Stimulated activated CD4-positive, alpha-beta T cell treated with anti-CD3 and anti-CD28 coated beads, Interleukin-4, amount 100 ng/mL, for 24 hours (primary cell): ENCODE results near the gene GABBR2.
"Not testable (repeated sequence)": the region's sequence is repeated elsewhere in the genome, so short reads cannot be mapped to it uniquely, and the experiment has no call there.

Experiments
- DNase-seq: peaks from one replicate; pipeline ENCODE4 v3.0.0-alpha.2; 2020

Gene GABBR2

DNA sequence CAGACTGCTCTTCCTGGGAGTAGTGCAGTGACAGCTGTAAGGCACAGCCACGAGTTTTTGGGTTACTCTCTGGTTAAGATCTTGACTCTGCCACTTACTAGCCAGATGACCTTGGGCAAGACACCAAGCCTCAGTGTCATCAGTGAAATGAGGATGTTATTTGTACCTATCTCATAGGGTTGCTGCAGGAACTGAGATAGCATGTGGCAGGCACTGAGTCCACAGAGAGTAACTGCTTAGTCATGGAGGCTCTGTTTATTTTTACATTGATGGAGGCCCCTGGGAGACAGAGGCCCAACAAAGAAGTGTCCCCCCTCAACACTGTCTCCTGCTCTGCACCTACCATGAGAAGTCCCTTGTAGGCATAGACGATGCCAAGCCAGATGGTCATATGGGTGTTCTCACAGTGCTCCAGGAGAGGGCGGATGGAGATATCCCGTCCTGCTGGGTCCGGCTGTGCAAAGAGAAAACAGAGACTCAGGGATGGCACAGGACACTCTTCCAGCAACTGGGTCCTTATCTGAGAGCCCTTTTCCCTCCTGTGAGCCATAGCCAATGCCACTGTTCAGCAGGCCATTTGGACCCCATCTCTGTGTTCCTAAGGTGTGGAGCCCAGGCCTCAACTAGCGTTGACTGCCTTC is 397.9 kb downstream of the GABBR2 start:
- no peak for DNase-seq

DNA sequence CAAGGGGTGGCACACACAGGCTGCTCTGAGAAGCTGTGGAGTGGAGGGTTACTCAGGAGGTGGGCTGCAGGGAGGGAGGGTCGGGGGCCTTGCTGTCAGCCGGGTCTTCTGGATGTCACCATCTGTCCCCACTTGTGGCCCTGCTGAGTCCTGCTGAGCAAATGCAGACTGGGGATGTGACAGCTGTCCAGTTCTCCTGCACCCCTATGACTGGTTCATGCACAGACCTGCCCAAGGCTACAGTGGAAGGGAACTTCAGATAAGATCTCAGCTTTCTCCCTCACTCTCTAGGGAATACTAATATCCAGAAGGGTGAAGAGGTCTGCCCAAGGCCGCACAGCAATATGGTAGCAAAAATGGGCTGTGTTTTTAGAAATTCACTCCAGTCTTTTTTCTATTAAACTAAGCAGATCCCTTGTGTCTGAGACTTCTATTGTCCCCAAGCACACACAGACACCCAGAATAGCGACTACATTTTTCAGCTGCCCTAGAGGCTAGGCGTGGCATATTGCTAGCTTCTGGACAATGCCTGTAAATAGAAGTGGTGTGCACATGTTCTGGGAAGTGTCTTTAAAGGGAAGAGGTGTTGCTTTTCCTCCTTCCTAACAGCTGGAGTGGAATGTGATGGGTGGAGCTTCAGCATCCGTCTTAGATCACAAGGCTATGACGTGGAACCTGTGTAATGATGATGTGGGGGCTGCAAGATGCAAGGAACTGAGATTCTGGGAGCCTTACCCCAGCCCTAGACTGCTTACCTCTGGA is 402.2 kb downstream of the GABBR2 start:
- DNase-seq, result no peak

DNA sequence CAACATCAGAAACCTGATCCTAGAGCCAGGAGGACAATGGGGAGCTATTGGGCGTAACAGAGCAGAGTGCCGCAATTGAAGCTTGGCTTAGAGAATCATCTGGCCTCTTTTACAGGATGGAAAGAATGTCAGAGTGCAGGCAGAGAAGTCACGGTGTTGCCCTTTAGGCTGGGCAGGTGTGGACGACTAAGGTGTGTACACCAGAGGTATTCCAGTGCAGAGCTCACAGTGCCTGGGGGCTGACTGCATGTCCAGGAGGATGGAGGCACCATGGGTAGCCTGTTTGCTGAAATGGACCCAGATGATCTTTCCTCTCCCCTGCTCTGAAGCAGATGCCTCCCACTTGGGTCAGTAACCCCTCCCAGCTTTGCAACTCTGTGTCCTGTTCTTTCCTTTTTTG is 404.4 kb downstream of the GABBR2 start:
- DNase-seq, result no peak

DNA sequence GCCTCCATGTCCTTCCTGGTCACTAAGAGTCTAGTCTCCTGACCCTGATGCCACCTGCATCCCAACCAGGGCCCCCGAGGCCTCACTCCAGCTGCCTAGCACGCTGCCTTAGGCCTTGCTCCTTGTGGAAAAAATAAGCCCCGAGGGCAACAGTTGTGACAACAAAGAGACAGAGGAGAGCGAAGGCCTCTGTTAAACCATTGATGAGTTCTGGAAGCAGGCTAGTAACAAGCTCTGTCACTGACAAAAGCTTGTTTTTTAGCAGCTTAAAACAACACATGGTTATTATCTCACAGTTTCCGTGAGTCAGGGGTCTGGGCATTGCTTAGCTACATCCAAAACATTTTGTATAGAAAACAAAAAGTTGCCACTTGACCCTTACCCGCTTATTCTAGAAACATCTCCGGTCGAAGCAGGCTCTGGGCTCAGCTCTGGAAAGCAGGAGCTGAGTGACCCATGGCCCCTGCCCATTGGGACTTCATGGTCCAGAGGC is 405.1 kb downstream of the GABBR2 start:
- no peak for DNase-seq

DNA sequence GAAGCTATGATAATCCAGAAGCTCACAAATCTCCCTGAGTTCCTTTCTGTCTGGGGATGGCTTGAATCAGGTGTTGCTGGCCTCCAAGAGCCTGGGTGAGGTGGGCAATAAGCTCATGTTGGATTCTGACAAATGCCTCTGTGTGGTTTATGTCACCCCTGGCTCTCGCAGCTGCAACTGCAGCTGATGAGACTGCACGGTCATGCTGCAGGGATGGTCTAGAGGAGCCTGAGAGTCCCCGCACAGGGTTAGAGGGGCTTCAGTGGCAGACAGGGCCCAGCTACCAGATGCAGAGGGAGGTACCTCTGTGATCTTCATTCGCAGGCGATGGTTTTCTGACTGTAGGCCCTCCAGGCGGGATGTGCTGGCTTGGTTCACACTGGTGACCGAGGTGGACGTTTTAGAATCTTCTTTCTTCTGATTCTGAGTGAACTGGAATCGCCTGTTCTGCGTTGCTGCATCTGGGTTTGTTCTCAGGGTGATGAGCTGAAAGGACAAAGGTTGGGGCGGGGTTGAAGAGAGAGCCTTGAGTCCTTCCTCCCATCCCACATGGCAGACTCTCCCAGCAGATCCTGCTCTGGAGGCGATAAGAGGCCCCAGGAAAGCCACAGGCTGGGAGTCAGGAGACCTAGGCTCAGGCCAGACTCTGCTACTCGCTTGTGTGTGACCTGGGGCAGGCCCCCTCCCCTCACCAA is 405.6 kb downstream of the GABBR2 start:
- no peak for DNase-seq

DNA sequence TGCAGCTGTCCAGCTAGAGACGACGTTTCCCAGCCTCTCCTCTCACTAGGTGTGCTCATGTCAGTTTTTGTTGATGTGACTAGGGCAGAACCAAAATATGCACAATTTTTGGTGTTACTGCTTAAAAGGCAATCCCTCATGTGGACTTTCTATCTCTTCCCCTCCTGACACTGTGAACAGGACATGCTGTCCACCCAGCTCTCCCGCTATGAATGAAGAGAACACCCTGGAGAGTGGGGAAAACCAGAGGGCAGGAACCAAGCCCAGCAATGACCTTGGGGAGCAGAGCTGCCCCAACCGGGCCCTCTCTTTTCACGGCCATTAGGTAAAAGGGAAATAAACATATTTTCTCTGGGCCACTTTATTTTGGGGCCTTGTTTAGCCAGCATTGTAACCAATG is 406.6 kb downstream of the GABBR2 start:
- no peak for DNase-seq

DNA sequence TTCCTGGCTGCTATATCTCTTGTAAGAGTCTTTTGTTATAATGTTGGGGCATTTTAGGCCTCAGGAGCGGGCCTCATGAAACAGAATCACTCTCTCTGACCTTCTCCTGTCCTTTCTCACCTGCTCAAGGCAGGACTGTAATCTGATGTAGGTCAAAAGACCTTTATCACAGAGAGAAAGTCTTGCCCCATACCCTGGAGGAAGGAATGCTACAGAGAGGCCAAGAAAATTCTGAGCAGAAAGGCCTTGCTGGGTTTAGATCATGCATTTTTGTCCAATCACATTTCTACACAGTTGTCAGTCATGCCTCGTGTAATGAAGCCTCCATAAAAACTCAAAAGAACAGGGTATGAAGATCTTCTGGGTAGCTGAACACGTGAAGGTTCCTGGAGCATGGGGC is 408.1 kb downstream of the GABBR2 start:
- DNase-seq, result no peak

DNA sequence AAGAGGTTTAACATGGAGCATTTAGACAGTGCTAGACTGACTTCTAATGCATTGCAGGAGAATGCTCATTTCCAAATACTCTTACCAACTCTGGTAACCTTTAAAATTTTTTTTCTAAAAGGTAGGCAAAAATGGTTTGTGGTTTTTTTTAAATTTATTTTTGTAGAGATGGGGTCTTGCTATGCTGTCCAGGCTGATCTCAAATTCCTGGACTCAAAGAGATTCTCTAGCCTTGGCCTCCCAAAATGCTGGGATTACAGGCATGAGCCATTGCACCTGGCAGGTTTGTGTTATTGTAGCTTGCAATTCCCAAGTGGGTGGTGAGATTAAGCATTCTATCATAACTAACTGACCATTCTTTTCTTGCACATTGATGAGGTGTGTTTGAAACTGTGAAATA is 410.3 kb downstream of the GABBR2 start:
- DNase-seq, result no peak

DNA sequence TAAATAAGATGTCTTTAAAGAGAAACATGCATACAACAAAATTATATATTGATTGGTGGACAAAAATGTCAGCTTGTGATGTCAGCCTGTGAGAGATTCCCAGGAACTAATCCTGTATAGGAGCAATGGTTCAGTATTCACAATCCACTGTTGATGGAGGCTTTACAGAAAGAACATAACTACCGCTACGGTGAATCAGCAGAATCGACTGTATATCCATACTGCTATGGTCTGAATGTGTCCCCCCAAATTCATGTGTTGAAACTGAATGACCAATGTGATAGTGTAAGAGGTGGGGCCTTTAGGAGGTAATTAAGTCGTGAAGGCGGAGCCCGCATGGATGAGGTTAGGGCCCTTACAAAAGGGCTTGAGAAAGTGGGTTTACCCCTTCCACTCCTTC is 412.9 kb downstream of the GABBR2 start:
- DNase-seq, result no peak

DNA sequence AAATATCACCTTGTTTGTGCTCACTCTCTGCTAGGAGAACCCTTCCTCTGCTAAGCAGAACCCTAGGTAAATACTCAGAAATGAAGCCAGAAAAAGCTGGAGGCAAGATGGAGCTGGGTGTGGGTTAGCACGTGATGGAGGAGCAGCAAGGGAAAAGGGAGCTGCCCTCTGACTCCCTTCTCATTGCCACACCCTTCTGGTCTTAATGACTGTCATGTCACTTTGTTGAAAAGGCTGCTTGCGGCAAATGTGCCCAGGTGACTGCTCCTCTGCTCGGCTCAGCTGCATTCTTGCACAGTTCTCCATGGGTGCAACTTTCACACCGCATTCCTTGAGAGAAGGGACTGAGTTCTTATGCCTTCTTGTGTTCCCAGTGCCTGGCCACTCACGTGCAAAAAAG is 416.9 kb downstream of the GABBR2 start:
- DNase-seq, result no peak

DNA sequence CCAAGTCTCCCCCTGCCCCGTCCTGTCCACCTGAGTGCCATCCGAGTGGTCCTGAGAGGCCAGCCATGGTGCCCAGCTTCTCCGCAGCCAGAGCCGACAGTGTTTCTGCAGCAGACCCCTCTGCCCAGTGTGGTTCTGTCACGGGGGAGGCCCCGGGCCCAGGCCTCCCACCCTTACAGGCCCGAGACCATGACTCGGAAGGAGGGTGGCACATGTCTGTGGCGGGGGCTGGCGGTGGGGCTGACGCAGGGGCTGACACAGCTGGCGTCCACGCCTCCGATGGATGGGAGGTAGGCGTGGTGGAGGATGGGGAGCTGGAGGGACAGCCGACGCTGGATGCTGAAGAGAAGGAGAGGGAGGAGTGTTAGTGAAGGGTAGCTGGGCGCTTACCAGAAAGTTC is 418.3 kb downstream of the GABBR2 start:
- no peak for DNase-seq

DNA sequence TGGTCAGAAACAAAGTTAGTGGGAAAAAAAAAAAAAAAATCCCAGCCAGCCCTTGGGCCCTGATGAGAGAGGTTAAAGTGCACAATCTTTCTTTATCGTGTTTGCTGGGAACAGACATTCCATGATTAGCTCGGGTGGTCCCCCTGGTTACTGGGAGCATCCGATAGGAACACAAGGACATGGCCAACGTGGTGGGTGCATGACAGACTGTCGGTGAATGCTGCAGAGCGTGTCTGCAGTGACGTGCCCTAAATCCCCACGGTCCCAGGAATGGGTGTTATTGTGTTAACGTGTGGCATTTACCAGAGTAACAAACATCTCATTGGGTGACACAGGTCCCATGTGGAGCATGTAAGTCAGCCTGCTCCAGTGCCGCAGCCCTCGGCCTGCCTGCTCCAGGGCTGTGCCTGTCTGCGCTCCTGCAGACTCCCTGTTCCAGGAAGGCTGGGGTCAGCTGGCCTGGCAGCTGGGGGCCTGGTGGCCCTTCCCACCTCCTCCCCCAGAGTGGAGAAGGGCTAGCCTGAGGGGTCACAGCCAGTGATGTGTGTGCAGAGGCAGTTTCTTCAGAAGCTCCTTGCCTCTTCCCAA is 419.0 kb downstream of the GABBR2 start:
- DNase-seq, result no peak

DNA sequence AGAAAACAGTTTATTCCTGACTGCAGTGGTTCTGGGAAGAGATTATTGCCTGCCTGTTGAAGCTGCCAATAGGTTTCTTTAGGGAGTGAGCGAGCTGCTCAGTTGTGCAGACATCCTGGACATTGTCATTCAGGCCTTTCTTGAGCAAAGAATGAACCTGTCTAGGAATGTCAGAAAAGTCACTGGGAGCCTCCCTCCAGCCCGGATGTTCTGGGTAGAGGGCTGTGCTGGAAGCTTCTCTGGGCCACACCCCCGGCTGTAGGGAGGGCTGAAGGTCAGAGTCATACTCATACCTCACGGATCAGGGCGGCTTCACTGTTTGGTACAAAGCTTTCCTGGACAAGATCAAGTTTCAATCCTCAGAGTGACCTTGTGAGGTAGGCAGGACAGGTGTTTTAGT is 419.9 kb downstream of the GABBR2 start:
- no peak for DNase-seq

DNA sequence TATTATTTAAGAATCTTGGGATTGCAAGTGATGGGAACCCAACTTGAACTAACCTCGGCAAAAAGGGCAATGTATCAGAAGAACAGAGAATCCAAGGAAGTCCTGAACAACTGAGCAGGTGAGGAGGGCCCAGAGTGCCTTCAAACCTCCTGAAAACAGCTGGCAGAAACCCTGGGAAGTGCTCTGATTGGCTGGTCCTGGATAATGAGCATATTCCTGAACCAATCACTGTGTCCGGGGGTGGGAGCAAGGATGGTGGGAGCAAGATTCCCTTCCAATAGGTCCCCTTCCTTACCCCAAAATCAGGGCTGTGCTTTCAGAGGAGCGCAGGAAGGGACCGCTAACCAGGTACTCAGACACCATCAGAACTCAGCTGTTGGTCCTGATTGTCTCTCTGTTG is 421.4 kb downstream of the GABBR2 start:
- DNase-seq, result no peak

DNA sequence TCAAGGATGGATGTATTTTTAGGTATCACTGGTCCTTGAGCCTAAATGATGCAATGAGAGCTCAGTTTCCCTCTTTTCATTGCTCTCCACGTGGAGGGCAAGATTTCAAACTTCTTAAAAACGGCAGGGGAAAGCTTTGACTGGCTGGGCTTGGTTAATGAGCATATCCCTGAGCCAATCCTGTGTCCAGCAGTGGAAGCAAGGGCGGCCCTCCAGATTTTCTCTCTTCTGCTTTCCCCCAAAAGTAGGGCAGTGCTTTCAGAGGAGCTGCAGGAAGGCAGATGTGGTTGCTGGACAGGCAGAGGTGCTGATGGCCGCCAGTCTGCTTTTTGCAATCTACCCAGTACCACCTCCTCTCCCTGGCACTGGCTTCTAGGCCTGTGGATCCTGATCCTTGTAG is 423.3 kb downstream of the GABBR2 start:
- no peak for DNase-seq

DNA sequence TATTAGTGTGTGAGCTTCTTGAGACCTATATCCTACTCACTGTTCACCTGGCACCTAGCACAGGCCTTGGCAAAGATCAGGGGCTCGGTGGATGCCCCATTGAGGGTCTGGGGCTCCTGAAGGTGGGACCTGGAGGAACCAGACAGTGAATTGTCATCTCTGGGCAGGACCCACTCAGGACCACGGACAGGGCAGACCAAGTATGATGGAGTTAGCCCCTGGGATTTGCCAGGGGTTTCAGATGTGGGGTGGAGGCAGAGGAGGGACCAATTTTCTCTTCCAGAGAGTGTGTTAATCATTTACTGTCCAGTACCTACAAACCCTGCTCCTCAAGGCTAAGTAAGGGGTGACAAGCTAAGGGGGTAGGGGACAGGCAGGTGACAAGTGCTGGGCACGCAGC is 424.0 kb downstream of the GABBR2 start:
- no peak for DNase-seq

DNA sequence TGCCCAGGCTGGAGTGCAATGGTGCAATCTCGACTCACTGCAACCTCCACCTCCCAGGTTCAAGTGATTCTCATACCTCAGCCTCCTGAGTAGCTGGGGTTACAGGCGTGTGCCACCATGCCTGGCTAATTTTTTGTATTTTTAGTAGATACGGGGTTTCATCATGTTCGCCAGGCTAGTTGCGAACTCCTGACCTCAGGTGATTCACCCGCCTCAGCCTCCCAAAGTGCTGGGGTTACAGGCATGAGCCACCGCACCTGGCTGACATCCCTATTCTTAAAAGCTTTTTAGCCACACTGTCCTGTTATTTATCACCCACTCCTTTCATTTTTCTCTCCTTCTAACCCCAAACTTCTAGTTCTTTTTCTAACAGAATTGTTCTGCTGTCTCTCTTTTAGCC is 425.6 kb downstream of the GABBR2 start:
- DNase-seq, result not testable (repeated sequence)

DNA sequence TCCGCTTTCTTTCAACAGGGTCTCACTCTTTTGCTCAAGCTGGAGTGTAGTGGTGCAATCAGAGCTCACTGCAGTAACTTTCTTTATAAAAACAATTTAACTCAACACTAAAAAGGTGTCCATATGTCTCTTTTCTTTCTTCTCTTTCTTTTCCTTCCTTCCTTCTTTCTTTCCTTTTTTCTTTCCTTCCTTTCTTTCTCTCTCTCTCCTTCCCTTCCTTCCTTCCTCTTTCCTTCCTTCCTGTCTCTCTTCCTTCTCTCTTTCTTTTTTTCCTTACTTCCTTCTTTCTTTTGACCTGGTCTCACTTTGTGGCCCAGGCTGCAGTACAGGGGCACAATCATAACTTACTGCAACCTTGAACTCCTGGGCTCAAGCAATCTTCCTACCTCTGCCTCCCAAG is 427.5 kb downstream of the GABBR2 start:
- no peak for DNase-seq

DNA sequence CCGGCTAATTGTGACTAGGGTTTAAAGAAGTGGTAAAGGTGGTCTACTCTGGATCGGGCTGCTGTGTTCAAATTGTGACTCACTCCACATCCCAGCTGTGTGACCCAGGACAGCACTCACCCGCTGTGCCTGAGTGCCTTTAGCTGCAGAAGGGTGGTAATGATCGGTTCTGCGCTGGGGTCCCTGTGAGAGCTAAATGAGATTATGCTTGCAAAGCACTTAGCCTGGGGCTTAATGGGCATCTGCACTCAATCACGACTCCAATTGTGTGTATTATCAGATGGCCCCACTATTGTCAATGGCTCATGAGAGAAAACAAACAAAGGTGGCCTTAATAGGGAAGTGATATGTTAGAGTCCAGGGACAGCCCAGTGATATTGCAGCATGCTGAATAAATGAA is 428.2 kb downstream of the GABBR2 start:
- no peak for DNase-seq

DNA sequence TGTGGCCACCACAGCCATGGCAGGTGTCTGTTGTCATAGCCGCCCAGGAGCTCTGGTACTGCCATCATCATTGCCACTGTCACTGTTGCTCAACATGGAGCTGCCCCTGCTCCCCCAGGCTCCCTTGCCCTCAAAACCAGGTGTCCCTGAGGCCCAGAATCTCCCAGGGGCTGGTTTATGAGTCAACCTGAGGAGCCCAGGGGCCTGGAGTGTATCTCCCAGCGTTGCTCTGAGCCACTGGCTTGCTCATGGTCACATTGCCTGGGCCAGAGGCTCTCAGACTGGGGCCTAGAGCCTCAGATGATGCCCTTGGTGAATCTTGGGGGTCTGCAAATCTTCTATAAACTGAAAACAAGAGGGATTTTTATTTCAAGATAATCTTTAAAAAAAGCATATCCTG is 428.6 kb downstream of the GABBR2 start:
- DNase-seq, result no peak

DNA sequence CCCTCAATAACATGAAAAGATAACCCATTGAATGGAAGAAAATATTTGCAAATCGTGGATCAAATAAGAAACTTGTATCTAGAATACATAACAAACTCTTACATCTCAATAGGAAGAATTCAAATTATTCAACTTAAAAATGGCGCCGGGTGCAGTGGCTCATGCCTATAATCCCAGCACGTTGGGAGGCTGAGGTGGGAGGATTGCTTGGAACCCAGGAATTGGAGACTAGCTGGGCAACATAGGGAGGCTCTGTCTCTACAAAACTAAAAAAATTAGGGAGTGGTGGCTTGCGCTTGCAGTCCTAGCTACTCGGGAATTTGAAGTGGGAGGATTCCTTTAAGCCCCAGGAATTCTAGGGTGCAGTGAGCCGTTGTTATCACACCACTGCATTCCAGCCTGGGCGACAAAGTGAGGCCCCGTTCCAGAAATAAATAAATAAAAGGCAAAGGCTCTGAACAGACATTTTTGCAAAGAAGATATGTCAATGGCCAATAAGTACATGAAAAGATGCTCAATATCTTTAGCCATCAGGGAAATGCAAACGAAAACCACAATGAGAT is 431.7 kb downstream of the GABBR2 start:
- DNase-seq, result no peak

DNA sequence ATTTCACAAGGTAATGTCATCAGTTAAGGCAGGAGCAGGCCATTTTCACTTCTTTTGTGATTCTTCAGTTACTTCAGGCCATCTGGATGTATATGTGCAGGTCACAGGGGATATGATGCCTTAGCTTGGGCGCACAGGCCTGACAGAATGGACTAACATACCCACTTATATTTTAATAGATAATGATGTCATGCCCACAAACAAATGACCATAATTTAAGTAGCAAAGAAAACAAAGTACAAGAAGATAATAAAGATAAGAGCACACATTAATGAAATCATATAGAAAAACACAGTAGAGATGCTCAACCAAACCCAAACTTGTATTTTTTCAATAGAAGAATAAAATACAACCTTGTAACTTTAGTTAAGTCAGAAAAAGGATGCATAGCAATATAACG is 433.6 kb downstream of the GABBR2 start:
- no peak for DNase-seq

DNA sequence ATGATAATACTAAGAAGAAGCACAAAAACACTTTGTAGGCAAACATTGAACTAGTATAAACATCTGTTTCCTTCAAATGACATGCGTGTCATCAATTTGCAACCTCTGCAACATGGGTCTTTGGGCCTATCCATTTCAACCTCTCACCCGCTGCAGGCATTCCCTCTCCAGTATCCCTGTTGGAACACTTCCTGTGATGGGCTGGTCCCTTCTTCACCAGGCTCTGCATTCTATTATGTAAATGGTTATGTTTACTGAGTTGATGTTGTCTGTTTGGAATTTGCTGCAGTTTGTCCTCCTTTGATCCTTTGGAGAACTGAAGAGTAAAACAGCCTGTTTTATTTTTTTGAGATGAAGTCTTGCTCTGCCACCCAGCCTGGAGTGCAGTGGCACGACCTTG is 436.7 kb downstream of the GABBR2 start:
- DNase-seq, result no peak
